ENCODE data around the gene DNM1. TPM values are rescaled to one million over a fixed set of nuclear protein-coding genes. Genes with fewer than 3 reads are reported as not detected.

Gene DNM1
- total RNA-seq, 1 experiment from 2014 or later = 3.9 TPM

- BruUV-seq (replicated peaks) = no TSS peak
- Mint-ChIP-seq H3K4me3 (ENCODE audit: unreplicated experiment) (no peak overlapping the region), H3K9me3 (ENCODE audit: unreplicated experiment) (no peaks in the 10 kb centered on the region), H3K4me1 (ENCODE audit: low read depth, unreplicated experiment) (peaks cover 8% of the 10 kb centered on the region), H3K27me3 (ENCODE audit: insufficient read depth, unreplicated experiment) (no peaks in the 10 kb centered on the region), H3K36me3 (ENCODE audit: insufficient read depth, unreplicated experiment) (peaks cover 43% of the 10 kb centered on the region), H3K27ac (ENCODE audit: unreplicated experiment) (no peak overlapping the region)
- CTCF ChIA-PET = interaction anchor here (1.9 kb wide), 1 partner anchor 12 kb away, joined by 6 read pairs; no protein-coding TSS in a partner anchor
- Histone ChIP-seq H3K4me3 (ENCODE audit: low read depth, low read length) (no peak overlapping the region), H3K9me3 (no peaks in the 10 kb centered on the region), H3K4me1 (peaks cover 7% of the 10 kb centered on the region; the same call in 1 of the 2 replicates), H3K27me3 (replicated peaks; ENCODE audit: control insufficient read depth, insufficient read depth, low read length) (no peaks in the 10 kb centered on the region), H3K36me3 (ENCODE audit: control insufficient read depth, insufficient read depth, low read length) (no peaks in the 10 kb centered on the region)
- intact Hi-C loops (cut with micrococcal nuclease; ENCODE audit: unreplicated experiment) = no loop called here
- POLR2A ChIA-PET = interaction anchor here (0.5 kb wide), 1 partner anchor 21 kb away, joined by 3 read pairs; no protein-coding TSS in a partner anchor
- TF ChIP-seq, protein P1, sequence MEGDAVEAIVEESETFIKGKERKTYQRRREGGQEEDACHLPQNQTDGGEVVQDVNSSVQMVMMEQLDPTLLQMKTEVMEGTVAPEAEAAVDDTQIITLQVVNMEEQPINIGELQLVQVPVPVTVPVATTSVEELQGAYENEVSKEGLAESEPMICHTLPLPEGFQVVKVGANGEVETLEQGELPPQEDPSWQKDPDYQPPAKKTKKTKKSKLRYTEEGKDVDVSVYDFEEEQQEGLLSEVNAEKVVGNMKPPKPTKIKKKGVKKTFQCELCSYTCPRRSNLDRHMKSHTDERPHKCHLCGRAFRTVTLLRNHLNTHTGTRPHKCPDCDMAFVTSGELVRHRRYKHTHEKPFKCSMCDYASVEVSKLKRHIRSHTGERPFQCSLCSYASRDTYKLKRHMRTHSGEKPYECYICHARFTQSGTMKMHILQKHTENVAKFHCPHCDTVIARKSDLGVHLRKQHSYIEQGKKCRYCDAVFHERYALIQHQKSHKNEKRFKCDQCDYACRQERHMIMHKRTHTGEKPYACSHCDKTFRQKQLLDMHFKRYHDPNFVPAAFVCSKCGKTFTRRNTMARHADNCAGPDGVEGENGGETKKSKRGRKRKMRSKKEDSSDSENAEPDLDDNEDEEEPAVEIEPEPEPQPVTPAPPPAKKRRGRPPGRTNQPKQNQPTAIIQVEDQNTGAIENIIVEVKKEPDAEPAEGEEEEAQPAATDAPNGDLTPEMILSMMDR (IDR thresholded peaks at IDR 0.05; ENCODE audit: insufficient read depth in 1 of 2, low read depth in 1 of 2, low read length in 1 of 2, severe bottlenecking in 1 of 2, unreplicated experiment in 1 of 2) = no peak
- no peak for DNase-seq
These were observed 50.2 kb downstream of the DNM1 start for GRCh38 chr9:128253140-128253990.

GRCh38 chr9:128253991-128254346 is 50.8 kb downstream of the DNM1 start:
- peak overlapping the region; percentile 69 for H3K27ac Mint-ChIP-seq (ENCODE audit: unreplicated experiment)
- ChIA-PET POLR2A (no interaction called here), CTCF (interaction anchor here (1.1 to 1.9 kb wide), 2 partner anchors 13 to 94 kb away, joined by 4 to 6 read pairs; partner anchors contain the start of gene BBLN)
- no peaks in the 10 kb centered on the region for H3K27me3 Mint-ChIP-seq (ENCODE audit: insufficient read depth, unreplicated experiment)
- TF ChIP-seq, protein P1 (IDR thresholded peaks at IDR 0.05; ENCODE audit: insufficient read depth in 1 of 2, low read depth in 1 of 2, low read length in 1 of 2, severe bottlenecking in 1 of 2, unreplicated experiment in 1 of 2) = no peak
- no TSS peak for BruUV-seq (replicated peaks)
- Histone ChIP-seq H3K4me1 (peaks cover 7% of the 10 kb centered on the region; the same call in 1 of the 2 replicates), H3K9me3 (no peaks in the 10 kb centered on the region), H3K27me3 (replicated peaks; ENCODE audit: control insufficient read depth, insufficient read depth, low read length) (no peaks in the 10 kb centered on the region), H3K36me3 (ENCODE audit: control insufficient read depth, insufficient read depth, low read length) (no peaks in the 10 kb centered on the region), H3K4me3 (ENCODE audit: low read depth, low read length) (no peak overlapping the region)
- DNase-seq = no peak
- peaks cover 8% of the 10 kb centered on the region for H3K4me1 Mint-ChIP-seq (ENCODE audit: low read depth, unreplicated experiment)
- H3K36me3 Mint-ChIP-seq (ENCODE audit: insufficient read depth, unreplicated experiment) = peaks cover 43% of the 10 kb centered on the region
- intact Hi-C loops (cut with micrococcal nuclease; ENCODE audit: unreplicated experiment) = no loop called here
- H3K9me3 Mint-ChIP-seq (ENCODE audit: unreplicated experiment) = no peaks in the 10 kb centered on the region
- H3K4me3 Mint-ChIP-seq (ENCODE audit: unreplicated experiment) = no peak overlapping the region

GRCh38 chr9:128254362-128254761 is 51.2 kb downstream of the DNM1 start:
- CTCF ChIA-PET = interaction anchor here (0.5 to 1.9 kb wide), 4 partner anchors 13 to 618 kb away, joined by 3 to 6 read pairs (median 4); partner anchors contain the start of gene BBLN
- TF ChIP-seq, protein P1 (IDR thresholded peaks at IDR 0.05; ENCODE audit: insufficient read depth in 1 of 2, low read depth in 1 of 2, low read length in 1 of 2, severe bottlenecking in 1 of 2, unreplicated experiment in 1 of 2) = no peak
- DNase-seq = no peak
- POLR2A ChIA-PET = no interaction called here
- Histone ChIP-seq H3K4me3 (ENCODE audit: low read depth, low read length) (no peak overlapping the region), H3K27me3 (replicated peaks; ENCODE audit: control insufficient read depth, insufficient read depth, low read length) (no peaks in the 10 kb centered on the region), H3K9me3 (no peaks in the 10 kb centered on the region), H3K36me3 (ENCODE audit: control insufficient read depth, insufficient read depth, low read length) (0 out of 2 replicates have a peak, but pooled peaks cover 1% of the 10 kb centered on the region), H3K4me1 (peaks cover 7% of the 10 kb centered on the region; the same call in 1 of the 2 replicates)
- no peaks in the 10 kb centered on the region for H3K9me3 Mint-ChIP-seq (ENCODE audit: unreplicated experiment)
- peaks cover 8% of the 10 kb centered on the region for H3K4me1 Mint-ChIP-seq (ENCODE audit: low read depth, unreplicated experiment)
- peak overlapping the region; percentile 69 for H3K27ac Mint-ChIP-seq (ENCODE audit: unreplicated experiment)
- H3K4me3 Mint-ChIP-seq (ENCODE audit: unreplicated experiment) = no peak overlapping the region
- peaks cover 40% of the 10 kb centered on the region for H3K36me3 Mint-ChIP-seq (ENCODE audit: insufficient read depth, unreplicated experiment)
- BruUV-seq (replicated peaks) = no TSS peak
- no peaks in the 10 kb centered on the region for H3K27me3 Mint-ChIP-seq (ENCODE audit: insufficient read depth, unreplicated experiment)
- intact Hi-C loops (cut with micrococcal nuclease; ENCODE audit: unreplicated experiment) = no loop called here

Data from Caco-2 (cell line).